B cell (primary cell): ENCODE results near the gene AXIN2. TPM values are rescaled to one million over a fixed set of nuclear protein-coding genes. Genes with fewer than 3 reads are reported as not detected.

Experiments used
- ATAC-seq: fragments of 200-7000 bp; cut with Tn5 transposase; one replicate; pipeline ENCODE4 v1.10.0; 2021; ENCODE audit warnings: low read depth, mild to moderate bottlenecking, moderate number of reproducible peaks, moderate library complexity
- CTCF ChIA-PET: fragments of 350-600 bp; sonication (Branson Sonifier 250); formaldehyde crosslinking; loops from one replicate; lab custom pipeline; 2021; ENCODE audit warnings: antibody characterized with exemption, inconsistent platforms; lab: Charles Lee
- POLR2A ChIA-PET: fragments of 350-600 bp; sonication (Branson Sonifier 250); formaldehyde crosslinking; loops from one replicate; lab custom pipeline; 2021; ENCODE audit warnings: antibody characterized with exemption; lab: Charles Lee
- DNase-seq: peaks from one replicate; pipeline ENCODE4 v3.0.0; 2013
- H2AFZ ChIP-seq: 2 replicates; pipeline ENCODE4 v1.6.1; 2012; ENCODE audit warnings: mild to moderate bottlenecking, low read depth, low read length; ENCODE audit not compliant: insufficient read depth, poor library complexity, severe bottlenecking
- H3K27ac ChIP-seq, 2 donors: 1 replicate in 1 of 2; 2 replicates in 1 of 2; pipeline ENCODE4 v1.5.1; 2012 to 2013; ENCODE audit warnings: low read length in 2 of 2, mild to moderate bottlenecking in 2 of 2, moderate library complexity in 1 of 2
- H3K27me3 ChIP-seq, 4 experiments: fragments of 200-600 bp in 1 of 4; sonication (generic) in 1 of 4; replicated peaks in 1 of 4; 1 replicate in 2 of 4; 2 replicates in 2 of 4; pipeline versions ENCODE4 v1.6.1 to v1.7.0; 2013 to 2016; ENCODE audit warnings: low read length in 3 of 4, mild to moderate bottlenecking in 2 of 4, mixed read lengths in 1 of 4, moderate library complexity in 1 of 4; ENCODE audit not compliant: insufficient read depth in 4 of 4, control insufficient read depth in 3 of 4; ENCODE audit errors: control extremely low read depth in 1 of 4
- H3K36me3 ChIP-seq, 2 experiments: replicated peaks in 1 of 2; 1 replicate in 1 of 2; 2 replicates in 1 of 2; pipeline versions ENCODE4 v1.6.1 to v1.7.1; 2013; ENCODE audit warnings: low read length in 1 of 2; ENCODE audit not compliant: insufficient read depth in 2 of 2, control insufficient read depth in 1 of 2; ENCODE audit errors: control extremely low read depth in 1 of 2, extremely low read depth in 1 of 2
- H3K4me1 ChIP-seq, 2 donors: fragments of 200-600 bp in 1 of 2; sonication (generic) in 1 of 2; 1 replicate in 1 of 2; 2 replicates in 1 of 2; pipeline versions ENCODE4 v1.5.1 to v1.6.1; 2013 to 2017; ENCODE audit warnings: low read length in 2 of 2; ENCODE audit not compliant: control insufficient read depth in 2 of 2, insufficient read depth in 2 of 2
- H3K4me2 ChIP-seq: replicated peaks from 2 replicates; pipeline ENCODE3; 2012; ENCODE audit warnings: mild to moderate bottlenecking, low read depth, low read length; ENCODE audit not compliant: poor library complexity, severe bottlenecking
- H3K4me3 ChIP-seq, 5 experiments: fragments of 200-600 bp in 1 of 5; sonication (generic) in 1 of 5; 1 replicate in 3 of 5; 2 replicates in 2 of 5; pipeline versions ENCODE4 v1.5.1 to v1.7.0; 2011 to 2016; ENCODE audit warnings: low read length in 4 of 5, mild to moderate bottlenecking in 4 of 5, low read depth in 2 of 5, control low read depth in 1 of 5, moderate library complexity in 1 of 5; ENCODE audit not compliant: insufficient read depth in 1 of 5; ENCODE audit errors: control extremely low read depth in 1 of 5, extremely low read depth in 1 of 5
- H3K79me2 ChIP-seq: fragments of 200-600 bp; sonication (generic); one replicate; pipeline ENCODE4 v1.6.0; 2016; ENCODE audit warnings: low read length; ENCODE audit not compliant: control insufficient read depth, insufficient read depth
- H3K9ac ChIP-seq: fragments of 200-600 bp; sonication (generic); 2 replicates; pipeline ENCODE4 v1.6.1; 2017; ENCODE audit warnings: mild to moderate bottlenecking, low read length, moderate library complexity
- H3K9me3 ChIP-seq, 3 donors: one replicate each; pipeline versions ENCODE4 v1.6.1 to v1.7.1; 2013; ENCODE audit warnings: low read length in 2 of 3; ENCODE audit not compliant: control insufficient read depth in 2 of 3, insufficient read depth in 1 of 3; ENCODE audit errors: control extremely low read depth in 1 of 3
- H4K20me1 ChIP-seq: 2 replicates; pipeline ENCODE4 v1.6.0; 2012; ENCODE audit warnings: mild to moderate bottlenecking, low read length; ENCODE audit not compliant: insufficient read depth, control insufficient read depth, poor library complexity, severe bottlenecking
- H3K27ac Mint-ChIP-seq: one replicate; pipeline ENCODE4 v1.8.0; 2021; ENCODE audit warnings: mixed read lengths
- H3K27me3 Mint-ChIP-seq: one replicate; pipeline ENCODE4 v1.8.0; 2021; ENCODE audit warnings: mixed read lengths
- H3K4me1 Mint-ChIP-seq: one replicate; pipeline ENCODE4 v1.8.0; 2021; ENCODE audit warnings: mixed read lengths
- H3K4me3 Mint-ChIP-seq: one replicate; pipeline ENCODE4 v1.8.0; 2021; ENCODE audit warnings: mixed read lengths
- H3K9me3 Mint-ChIP-seq: one replicate; pipeline ENCODE4 v1.8.0; 2022; ENCODE audit warnings: mixed read lengths; ENCODE audit not compliant: insufficient read depth
- CTCF ChIP-seq: fragments of 200-600 bp; IDR thresholded peaks from one replicate; pipeline ENCODE4 v1.8.0; 2022; ENCODE audit warnings: antibody characterized with exemption, mild to moderate bottlenecking
- EZH2 ChIP-seq: IDR thresholded peaks from 2 replicates; pipeline ENCODE4 v1.6.1; 2012; ENCODE audit warnings: borderline replicate concordance, low read depth, mild to moderate bottlenecking, moderate library complexity, low read length; ENCODE audit not compliant: insufficient read depth, poor library complexity, severe bottlenecking
- WGBS: methylation state at CpG from one replicate; pipeline ENCODE4 v1.1.5; 2013; ENCODE audit warnings: missing lambda C conversion rate; ENCODE audit not compliant: insufficient coverage; 5-methylcytosine and 5-hydroxymethylcytosine counted together
- intact Hi-C: fragments of 100-400 bp; cut with micrococcal nuclease; formaldehyde crosslinking; loops from one replicate; pipeline ENCODE4 v1.10.0; 2022
- polyA plus RNA-seq: library from polyadenylated mRNA; depleted of rRNA; stranded (reverse); fragments of >200 nt; gene quantifications from 2 replicates; pipeline ENCODE4 v1.2.3, GENCODE V29; 2012
- total RNA-seq, 2 donors: library from RNA; stranded (reverse); fragments of 120-200 nt in 1 of 2; gene quantifications; 1 replicate in 1 of 2; 2 replicates in 1 of 2; pipeline versions ENCODE4 v1.2.3 to v1.2.4, GENCODE V29; 2013 to 2022

Gene AXIN2
- total and polyA plus RNA-seq, 2 donors (not counting 1 experiment from before 2014, with no cell fraction given) = 0.16 to 1.2 TPM

GRCh38 chr17:65537845-65538674 is 23.4 kb downstream of the AXIN2 start:
- ATAC-seq = no peak
- Mint-ChIP-seq H3K4me3 (no peak overlapping the region), H3K9me3 (no peaks in the 10 kb centered on the region), H3K27ac (no peak overlapping the region), H3K27me3 (no peaks in the 10 kb centered on the region), H3K4me1 (no peaks in the 10 kb centered on the region)
- intact Hi-C loops = no loop called here
- no peaks in the 10 kb centered on the region for H3K36me3 ChIP-seq
- H3K27me3 ChIP-seq = no peaks in the 10 kb centered on the region
- H2AFZ ChIP-seq = no peak overlapping the region
- H3K79me2 ChIP-seq = no peaks in the 10 kb centered on the region
- POLR2A ChIA-PET = no interaction called here
- TF ChIP-seq CTCF = no peak
- TF ChIP-seq EZH2 = no peak
- CTCF ChIA-PET = interaction anchor here (0.6 kb wide), 1 partner anchor 35 kb away, joined by 3 read pairs; no protein-coding TSS in a partner anchor
- H4K20me1 ChIP-seq = no peaks in the 10 kb centered on the region
- H3K9ac ChIP-seq = no peak overlapping the region
- no peaks in the 10 kb centered on the region for H3K4me1 ChIP-seq
- WGBS = 93% methylated on average over 42 of the region's 50 CpGs
- no peak overlapping the region for H3K4me3 ChIP-seq
- H3K27ac ChIP-seq = no peak overlapping the region
- H3K4me2 ChIP-seq = no peak overlapping the region
- DNase-seq = no peak
- H3K9me3 ChIP-seq = peaks cover 0 to 7% (median 0%) of the 10 kb centered on the region in 3 donors

GRCh38 chr17:65537343-65537844 is 24.1 kb downstream of the AXIN2 start:
- DNase-seq = no peak
- Mint-ChIP-seq H3K4me1 (no peaks in the 10 kb centered on the region), H3K27me3 (no peaks in the 10 kb centered on the region), H3K4me3 (no peak overlapping the region), H3K9me3 (no peaks in the 10 kb centered on the region), H3K27ac (no peak overlapping the region)
- no peaks in the 10 kb centered on the region for H3K36me3 ChIP-seq
- no peaks in the 10 kb centered on the region for H4K20me1 ChIP-seq
- no peak overlapping the region for H2AFZ ChIP-seq
- no peak overlapping the region for H3K4me2 ChIP-seq
- no peak overlapping the region for H3K4me3 ChIP-seq
- TF ChIP-seq EZH2 (no peak), CTCF (no peak)
- no peaks in the 10 kb centered on the region for H3K4me1 ChIP-seq
- H3K79me2 ChIP-seq = no peaks in the 10 kb centered on the region
- CTCF ChIA-PET = no interaction called here
- WGBS = 97% methylated on average over 34 of the region's 35 CpGs
- intact Hi-C loops = no loop called here
- H3K27ac ChIP-seq = no peak overlapping the region
- H3K27me3 ChIP-seq = no peaks in the 10 kb centered on the region
- POLR2A ChIA-PET = no interaction called here
- ATAC-seq = no peak
- H3K9ac ChIP-seq = no peak overlapping the region
- H3K9me3 ChIP-seq = peaks cover 0 to 7% (median 0%) of the 10 kb centered on the region in 3 donors
